HG03066 (cell line): Measurements from ENCODE around the gene RPTOR.

Source experiments
- ATAC-seq: cut with Tn5 transposase; IDR thresholded peaks from one replicate; pipeline ENCODE4 v1.9.1; 2021; ENCODE audit warnings: low read depth; ENCODE audit not compliant: unreplicated experiment

RPTOR gene

DNA sequence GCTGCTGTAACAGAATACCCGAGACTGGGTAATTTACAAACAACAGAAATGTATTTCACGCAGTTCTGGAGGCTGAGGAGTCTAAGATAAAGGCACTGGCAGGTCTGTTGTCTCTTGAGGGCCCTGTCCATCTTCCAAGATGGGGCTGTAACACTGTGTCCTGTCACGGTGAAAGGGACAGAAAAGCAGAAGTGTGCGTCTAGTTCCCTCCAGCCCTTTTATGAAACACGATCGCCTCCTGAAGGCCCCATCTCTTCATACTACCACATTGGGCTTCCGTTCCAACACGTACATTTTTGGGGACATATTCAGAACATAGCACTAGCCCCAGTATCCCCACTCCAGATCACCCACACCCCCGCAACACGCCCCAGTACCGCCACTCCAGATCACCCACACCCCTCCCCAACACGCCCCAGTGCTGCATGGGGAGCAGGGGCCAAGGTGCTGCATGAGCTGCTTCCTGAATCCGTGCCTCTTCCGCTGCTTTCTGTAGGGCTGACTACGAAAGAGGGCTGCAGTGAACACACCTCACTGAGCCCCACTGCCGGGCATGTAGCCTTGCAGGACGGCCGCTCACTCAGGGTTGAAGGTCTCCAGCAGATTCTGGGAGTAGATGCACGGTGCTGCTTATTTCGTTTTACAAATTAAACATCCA lies 91.9 kb downstream of the RPTOR start:
- no peak for ATAC-seq

DNA sequence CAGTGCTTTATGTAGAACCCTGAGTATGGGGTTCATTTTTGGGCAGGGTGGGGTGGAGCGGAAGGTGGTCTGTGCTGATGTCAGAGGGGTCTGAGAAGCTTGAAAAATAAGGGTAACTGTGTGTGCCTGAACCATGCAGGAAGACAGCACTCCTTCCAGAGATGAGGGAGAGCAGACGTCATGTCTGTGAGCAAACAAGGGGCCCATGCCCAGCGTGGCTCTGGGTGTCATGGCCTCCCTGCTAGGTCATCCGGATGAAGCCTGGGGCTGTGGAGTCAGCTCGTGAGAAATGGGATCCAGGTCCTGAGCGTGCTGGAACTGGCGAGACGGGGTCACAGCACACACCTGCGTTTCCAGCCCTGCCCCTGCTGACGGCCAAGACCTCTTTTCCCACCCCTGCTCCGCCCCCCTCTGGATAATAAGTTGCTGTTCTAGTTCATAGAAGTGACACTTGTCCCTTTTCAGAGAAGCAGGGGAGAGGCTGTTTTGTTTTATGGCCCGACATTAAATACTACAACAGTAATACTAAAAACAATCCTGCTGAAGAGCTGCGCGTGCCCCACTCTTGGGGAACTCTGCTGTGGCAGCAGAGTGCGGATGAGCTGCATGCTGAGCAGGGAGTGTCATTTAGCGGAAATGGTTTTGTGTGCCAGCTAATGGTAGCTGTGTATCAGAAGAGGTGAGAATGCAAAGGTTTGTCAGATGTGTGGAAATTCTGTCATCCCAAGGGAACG lies 92.6 kb downstream of the RPTOR start:
- ATAC-seq, result no peak

DNA sequence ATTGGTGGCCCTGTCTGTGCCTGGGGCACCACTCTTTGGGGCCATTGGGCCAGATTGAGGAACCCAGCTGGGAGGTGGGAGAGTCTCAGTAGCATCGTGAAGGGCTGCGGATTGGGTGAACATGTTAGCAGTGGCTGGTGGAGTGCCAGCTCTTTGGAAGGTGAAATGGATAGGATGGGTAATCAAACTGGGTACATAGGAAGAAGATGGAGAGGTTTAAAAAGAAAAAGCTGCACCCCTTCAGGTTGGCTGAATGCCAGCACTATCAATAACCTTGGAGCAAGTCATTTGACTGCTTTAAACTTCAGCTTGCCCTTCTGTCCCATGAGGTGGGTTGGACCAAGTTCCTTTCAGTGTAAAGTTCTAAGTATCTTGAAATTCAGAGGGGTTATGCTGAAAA lies 95.0 kb downstream of the RPTOR start:
- ATAC-seq, result no peak

GRCh38 chr17:80640366-80641084 lies 95.9 kb downstream of the RPTOR start:
- no peak for ATAC-seq

DNA sequence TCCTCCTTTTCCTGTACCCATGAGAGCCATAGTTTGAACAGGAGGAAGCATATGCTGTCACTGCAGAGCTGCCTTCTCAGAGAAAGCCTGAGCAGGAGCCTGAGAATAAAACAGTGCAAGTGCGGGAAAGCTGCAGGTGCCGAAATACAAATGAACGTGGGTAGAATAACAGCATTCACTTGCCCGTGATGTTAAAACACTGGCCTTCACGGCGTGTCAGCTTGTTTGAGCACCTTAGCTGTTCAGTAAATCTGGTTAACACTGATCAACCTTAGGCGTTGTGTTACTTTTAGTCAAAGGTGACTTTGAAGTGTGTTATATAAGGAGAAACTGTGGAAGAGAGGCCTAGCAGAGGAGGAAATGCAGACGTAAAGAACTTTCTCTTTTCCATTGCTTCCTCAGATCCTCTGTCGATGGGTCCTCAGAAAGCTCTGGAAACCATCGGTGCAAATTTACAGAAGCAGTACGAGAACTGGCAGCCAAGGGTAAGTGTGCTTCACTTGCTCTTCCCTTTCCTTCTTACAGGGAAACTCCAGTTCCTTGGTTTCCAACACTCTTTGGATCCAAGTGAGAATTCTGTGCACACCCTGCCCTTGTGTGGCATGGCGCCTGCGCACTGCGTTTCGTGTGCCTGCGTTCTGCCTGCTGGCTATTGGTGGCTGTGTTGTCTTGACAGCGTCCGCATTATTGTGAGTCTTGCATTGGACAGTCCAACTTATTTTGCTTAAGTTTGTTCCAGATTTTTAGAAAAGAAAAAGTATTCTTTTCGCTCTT lies 98.9 kb downstream of the RPTOR start:
- no peak for ATAC-seq

GRCh38 chr17:80644536-80644935 lies 99.9 kb downstream of the RPTOR start:
- no peak for ATAC-seq

DNA sequence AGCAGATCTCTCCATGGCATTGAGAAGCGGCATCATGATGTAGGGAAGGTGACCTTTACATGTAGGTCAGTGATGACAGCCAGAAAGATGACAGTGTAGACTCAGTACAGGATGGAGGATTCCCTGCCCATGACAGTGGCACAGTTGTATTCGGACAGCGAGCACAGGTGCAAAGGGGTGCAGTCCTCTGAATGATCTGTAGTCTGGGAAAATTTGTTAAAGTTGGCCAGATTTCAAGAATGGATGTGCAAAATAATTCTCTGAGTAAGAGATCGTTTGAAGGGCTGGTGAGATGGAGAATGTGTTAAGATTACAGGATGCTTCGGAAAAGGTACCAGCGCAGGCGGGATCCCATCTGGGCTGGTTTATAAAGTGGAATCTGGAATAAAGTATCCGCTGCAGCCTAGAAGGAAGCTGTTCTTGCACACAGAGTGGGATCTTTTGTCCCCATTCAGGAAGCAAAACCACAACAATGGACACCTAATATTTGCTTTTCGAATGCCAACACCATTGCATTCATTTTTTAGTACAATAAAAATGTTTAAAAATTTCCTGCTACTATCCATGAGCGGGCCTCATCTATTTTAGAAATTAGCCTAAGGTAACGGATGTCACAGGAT lies 101.2 kb downstream of the RPTOR start:
- no peak for ATAC-seq

DNA sequence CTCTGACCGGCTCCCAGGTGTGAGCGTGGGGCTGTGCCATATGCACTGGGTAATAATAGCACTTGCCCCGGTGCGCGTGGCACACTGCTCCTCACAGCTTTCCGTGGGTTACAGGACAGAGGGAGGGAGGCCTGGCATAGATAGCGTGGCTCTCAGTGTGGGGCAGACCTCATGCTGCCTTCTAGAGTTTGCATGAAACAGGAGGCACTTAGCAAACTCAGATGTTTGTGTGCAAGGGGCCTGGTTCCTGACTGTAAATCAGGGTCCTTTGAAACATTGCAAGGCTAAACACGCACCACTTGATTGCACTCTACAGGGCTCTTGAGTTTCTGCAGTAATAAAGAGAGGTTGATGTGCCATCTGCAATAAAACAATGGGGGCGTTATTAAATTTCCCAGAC lies 101.7 kb downstream of the RPTOR start:
- ATAC-seq, result no peak

DNA sequence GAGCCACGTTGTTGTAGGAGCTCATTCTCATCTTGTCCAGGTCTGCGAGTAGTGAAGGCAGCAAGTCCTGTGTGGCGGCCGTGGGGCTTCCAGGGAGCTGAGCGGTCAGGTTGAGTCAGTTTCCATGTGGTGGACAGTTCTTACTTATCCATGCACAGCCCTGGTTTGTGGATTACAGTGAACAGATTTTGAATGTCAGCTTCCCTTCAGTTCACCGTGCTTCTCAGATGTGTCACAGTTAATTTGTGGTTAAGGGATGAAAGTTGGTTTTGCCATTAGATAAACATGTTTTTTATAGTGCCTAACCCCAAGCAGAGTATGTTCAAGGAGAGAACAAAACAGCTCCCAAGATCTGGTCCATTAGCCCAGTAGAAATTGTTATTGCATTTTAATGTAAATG lies 103.1 kb downstream of the RPTOR start:
- ATAC-seq, result no peak

- no peak for ATAC-seq
Observed at GRCh38 chr17:80649200-80649644, 104.6 kb downstream of the RPTOR start.

DNA sequence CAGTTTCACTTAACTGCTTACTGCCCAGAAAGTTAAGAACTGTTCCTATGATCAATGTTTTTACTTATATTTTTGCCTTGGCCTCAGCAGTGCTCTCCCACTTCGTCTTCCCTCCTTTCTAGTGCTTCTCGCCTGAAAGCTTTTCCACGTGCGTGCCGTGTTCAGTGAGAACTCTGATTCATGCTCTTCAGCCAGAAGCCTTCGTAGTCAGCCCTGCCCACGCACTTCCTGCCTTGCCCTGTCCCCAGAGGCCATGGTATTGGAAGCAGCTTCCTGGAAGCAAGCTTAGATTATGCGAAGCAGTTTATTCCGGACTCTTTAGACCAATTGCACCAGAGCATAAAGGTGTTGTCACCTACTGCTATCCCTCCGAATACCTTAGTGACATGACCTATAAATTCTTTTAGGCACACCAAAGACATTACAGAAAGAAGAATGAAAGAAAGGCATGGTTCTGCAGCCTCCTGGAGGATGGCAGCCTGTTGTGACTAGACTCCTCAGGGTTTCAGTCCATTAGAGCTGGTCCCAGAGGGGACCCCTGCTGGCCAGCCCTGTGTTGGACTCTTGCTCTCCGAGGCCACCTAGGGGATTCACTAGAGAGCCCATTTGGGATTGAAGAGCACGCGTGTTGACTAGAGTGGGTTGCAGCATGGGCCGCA lies 105.2 kb downstream of the RPTOR start:
- ATAC-seq, result no peak

DNA sequence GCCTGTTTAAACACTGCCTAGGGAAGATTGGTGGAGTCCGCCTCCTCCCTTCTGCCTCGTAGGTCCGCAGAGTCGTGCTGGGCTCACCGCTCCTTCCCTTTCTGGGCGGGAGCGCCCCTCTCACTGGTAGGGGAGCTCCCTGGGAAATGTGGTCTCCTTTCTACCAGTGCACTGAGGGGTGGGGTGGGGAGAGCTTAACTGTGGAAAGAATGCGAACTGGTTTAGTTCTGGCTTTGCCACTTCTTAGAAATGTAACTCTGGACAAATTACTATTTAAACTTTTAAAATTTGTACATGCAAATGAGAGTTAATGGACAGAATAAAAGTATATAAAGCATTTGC lies 105.7 kb downstream of the RPTOR start:
- no peak for ATAC-seq

DNA sequence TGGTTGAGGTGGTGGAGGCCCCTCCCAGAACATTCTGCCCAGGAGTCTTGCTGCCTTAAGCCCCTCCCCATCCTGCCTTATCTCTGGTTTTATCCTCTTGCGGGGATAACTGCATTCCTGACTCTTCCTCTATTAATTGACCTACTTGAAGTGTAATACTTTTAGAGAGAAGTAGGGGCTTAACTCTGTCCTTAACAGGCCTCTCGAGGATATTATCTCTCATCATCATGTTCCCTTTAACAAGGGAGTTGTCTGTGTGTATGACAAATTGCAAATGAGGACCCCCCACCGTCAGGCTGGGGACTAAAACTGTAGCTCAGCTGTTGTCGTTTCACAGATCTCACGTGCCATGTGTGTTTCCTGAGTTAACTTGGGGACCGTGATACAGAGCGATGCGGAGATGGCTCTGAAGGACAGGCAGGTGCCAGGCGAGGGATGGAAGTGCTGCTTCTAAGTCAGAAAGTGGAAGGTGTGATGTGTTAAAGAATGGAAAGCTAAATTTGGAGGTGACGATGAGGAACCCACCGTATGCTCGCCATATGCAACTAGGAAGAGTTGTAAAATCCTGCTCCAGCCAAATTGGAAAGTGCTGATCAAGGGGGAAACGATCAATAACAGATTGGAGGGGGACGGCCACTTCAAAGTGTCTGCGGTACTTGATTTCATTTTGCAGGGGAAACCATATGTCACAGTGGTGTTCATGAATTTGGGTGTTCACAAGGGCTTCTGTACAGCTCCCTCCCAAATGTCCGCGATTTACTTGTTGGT lies 106.3 kb downstream of the RPTOR start:
- no peak for ATAC-seq

- no peak for ATAC-seq
Observed at GRCh38 chr17:80652756-80653330, 108.2 kb downstream of the RPTOR start.

- no peak for ATAC-seq
Observed at GRCh38 chr17:80653856-80654255, 109.2 kb downstream of the RPTOR start.

DNA sequence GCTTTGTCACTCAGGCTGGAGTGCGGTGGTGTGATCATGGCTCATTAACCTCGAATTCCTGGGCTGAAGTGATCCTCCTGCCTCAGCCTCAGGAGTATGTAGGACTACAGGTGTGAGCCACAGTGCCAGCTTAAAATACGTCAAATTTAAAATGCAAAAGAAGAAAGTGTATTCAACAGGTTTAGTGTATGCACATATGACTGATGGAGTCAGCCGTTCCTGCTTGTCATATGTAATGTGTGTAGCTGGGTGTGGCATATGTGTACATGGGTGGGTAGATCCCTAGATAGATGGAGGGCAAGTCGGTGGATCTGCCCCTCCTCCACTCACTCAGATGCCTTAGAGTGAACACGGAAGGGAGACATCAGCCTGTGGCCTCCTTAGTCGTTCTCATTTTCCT lies 111.0 kb downstream of the RPTOR start:
- ATAC-seq, result no peak

DNA sequence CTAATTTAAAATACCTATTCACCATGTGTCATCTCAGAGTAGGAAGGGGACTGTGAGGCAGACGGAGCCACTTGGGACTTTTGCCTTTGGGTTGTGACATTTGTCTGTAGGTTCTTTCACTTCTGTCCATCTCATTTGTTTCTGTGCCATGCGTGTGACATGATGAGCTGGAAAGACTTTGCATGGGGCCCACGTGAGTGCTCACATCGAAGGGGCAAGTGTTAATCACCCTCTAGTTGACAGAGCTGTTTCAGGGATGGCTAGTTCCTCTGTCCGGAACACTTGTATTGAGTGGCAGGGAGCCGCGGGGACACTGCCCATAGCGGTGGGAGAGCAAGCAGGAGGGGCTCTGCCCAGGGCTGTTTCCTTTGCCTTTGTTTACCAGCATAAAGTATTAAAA lies 112.0 kb downstream of the RPTOR start:
- no peak for ATAC-seq

GRCh38 chr17:80657561-80657960 lies 112.9 kb downstream of the RPTOR start:
- no peak for ATAC-seq

GRCh38 chr17:80658821-80659220 lies 114.2 kb downstream of the RPTOR start:
- ATAC-seq, result no peak
